GM19324 (cell line): Measurements from ENCODE around the gene PCDHGA5.
"Not testable (repeated sequence)": the region's sequence is repeated elsewhere in the genome, so short reads cannot be mapped to it uniquely, and the experiment has no call there.

Experiments used
- ATAC-seq: cut with Tn5 transposase; IDR thresholded peaks from one replicate; pipeline ENCODE4 v1.9.1; 2021; ENCODE audit warnings: mild to moderate bottlenecking, moderate library complexity; ENCODE audit not compliant: unreplicated experiment, low FRiP score

Gene PCDHGA5

GRCh38 chr5:141363952-141364660 lies at the start of gene PCDHGA5:
Gene PCDHGA5, plus strand, starts transcription at chr5:141364162. Its CDS starts 169 bp downstream, at chr5:141364331.
- ATAC-seq = no peak

- ATAC-seq = not testable (repeated sequence)
Measured at GRCh38 chr5:141316963-141317362, 47.0 kb upstream of the PCDHGA5 start.

GRCh38 chr5:141319202-141319601 lies 44.8 kb upstream of the PCDHGA5 start:
- no peak for ATAC-seq

GRCh38 chr5:141319699-141320098 lies 44.3 kb upstream of the PCDHGA5 start:
- no peak for ATAC-seq

GRCh38 chr5:141320225-141321169 lies 43.5 kb upstream of the PCDHGA5 start, which contains the start of gene TAF7:
Gene TAF7, minus strand, starts transcription at chr5:141320784. Its CDS starts 740 bp downstream, at chr5:141320044.
- peak; percentile 98 for ATAC-seq

- ATAC-seq = no peak
Measured at GRCh38 chr5:141322261-141322660, 41.7 kb upstream of the PCDHGA5 start.

- ATAC-seq = peak; percentile 72
Measured at GRCh38 chr5:141326088-141326854, 37.7 kb upstream of the PCDHGA5 start.

GRCh38 chr5:141328231-141328630 lies 35.7 kb upstream of the PCDHGA5 start:
- no peak for ATAC-seq

GRCh38 chr5:141330299-141331080 lies 33.5 kb upstream of the PCDHGA5 start, which contains the start of gene PCDHGA1:
Gene PCDHGA1, plus strand, starts transcription at chr5:141330514.
- no peak for ATAC-seq

- ATAC-seq = not testable (repeated sequence)
Measured at GRCh38 chr5:141332571-141332970, 31.4 kb upstream of the PCDHGA5 start.

- no peak for ATAC-seq
Measured at GRCh38 chr5:141338538-141339306, 25.2 kb upstream of the PCDHGA5 start, which contains the start of gene PCDHGA2. Gene PCDHGA2, plus strand, starts transcription at chr5:141338760.

GRCh38 chr5:141340781-141341354 lies 23.1 kb upstream of the PCDHGA5 start:
- ATAC-seq = not testable (repeated sequence)

GRCh38 chr5:141342773-141343172 lies 21.2 kb upstream of the PCDHGA5 start:
- ATAC-seq = no peak

- no peak for ATAC-seq
Measured at GRCh38 chr5:141343242-141343952, 20.6 kb upstream of the PCDHGA5 start, which contains the start of gene PCDHGA3. Gene PCDHGA3, plus strand, starts transcription at chr5:141343829. Its CDS starts 205 bp downstream, at chr5:141344034.

GRCh38 chr5:141343953-141344463 lies 20.0 kb upstream of the PCDHGA5 start:
- no peak for ATAC-seq

- no peak for ATAC-seq
Measured at GRCh38 chr5:141345327-141345726, 18.6 kb upstream of the PCDHGA5 start.

GRCh38 chr5:141346017-141346416 lies 17.9 kb upstream of the PCDHGA5 start:
- ATAC-seq = not testable (repeated sequence)
